Fibroblast of skin of left biceps (primary cell): ENCODE results near the gene CEBPA.

Experiments
- DNase-seq, 2 experiments: peaks; one replicate each; pipeline ENCODE4 v3.0.0-alpha.2; 2013; ENCODE audit warnings: low read depth in 2 of 2

The CEBPA gene

DNA sequence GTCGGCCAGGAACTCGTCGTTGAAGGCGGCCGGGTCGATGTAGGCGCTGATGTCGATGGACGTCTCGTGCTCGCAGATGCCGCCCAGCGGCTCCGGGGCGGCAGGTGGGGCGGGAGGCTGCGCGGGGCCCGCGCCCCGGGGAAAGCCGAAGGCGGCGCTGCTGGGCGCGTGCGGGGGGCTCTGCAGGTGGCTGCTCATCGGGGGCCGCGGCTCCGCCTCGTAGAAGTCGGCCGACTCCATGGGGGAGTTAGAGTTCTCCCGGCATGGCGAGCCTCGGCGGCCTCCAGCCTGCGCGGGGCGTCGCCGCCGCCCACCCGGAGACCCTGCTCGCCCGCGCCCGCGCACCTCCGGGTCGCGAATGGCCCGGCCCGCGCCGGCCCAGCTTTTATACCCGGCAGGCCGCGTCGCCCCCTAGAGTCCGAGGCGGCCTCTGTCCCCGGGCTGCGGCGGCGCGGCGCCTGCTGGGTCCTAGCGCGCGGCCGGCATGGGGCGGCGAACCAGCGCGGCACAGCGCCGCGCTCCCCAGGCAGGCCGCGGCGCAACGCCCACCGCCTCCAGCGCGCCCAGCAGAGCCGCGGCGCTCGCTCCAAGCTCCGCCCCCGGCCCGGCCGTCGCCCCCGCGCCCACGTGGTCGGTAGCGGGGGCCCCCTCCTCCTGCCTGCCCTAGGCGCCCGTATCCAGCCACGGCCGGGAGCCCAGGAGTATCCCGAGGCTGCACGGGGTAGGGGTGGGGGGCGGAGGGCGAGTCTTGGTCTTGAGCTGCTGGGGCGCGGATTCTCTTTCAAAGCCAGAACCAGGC is at the start of gene CEBPA:
CEBPA (minus strand) TSS at position 360 of the 799 bp plus-strand sequence; CDS start at position 240, 120 bp downstream.
- DNase-seq = peak; percentile 62 to 69

DNA sequence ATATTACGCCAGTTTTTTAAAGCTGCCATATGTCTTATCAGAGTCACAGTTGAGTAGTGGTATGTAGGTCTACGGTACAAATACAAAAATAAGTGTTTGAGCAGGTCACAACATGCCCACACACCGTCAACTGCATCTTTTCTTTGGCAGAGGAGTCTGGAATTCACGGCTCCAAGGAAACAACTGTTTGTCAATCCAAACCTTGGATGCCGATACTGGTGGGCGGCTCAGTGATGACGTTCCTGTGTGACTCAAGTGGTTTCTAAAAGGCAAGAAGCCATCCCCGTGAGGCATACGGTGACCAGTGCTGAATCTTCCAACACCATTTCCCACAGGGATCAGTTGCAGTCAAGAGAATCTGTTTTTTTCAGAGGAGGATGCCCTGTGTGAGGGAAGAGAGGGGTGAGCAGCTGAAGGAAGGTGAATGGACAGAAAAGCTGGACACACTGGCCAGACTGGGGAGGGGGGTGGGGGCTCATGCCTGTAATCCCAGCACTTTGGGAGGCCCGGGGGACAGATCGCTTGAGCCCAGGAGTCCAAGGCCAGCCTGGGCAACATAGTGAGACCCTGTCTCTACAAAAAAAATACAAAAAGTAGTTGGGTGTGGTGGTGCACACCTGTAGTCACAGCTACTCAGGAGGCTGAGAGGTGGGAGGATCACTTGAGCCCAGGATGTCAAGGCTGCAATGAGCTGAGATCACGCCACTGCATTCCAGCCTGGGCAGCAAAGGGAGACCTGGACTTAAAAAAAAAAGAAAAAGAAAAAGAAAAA is 48.4 kb upstream of the CEBPA start:
- no peak for DNase-seq

DNA sequence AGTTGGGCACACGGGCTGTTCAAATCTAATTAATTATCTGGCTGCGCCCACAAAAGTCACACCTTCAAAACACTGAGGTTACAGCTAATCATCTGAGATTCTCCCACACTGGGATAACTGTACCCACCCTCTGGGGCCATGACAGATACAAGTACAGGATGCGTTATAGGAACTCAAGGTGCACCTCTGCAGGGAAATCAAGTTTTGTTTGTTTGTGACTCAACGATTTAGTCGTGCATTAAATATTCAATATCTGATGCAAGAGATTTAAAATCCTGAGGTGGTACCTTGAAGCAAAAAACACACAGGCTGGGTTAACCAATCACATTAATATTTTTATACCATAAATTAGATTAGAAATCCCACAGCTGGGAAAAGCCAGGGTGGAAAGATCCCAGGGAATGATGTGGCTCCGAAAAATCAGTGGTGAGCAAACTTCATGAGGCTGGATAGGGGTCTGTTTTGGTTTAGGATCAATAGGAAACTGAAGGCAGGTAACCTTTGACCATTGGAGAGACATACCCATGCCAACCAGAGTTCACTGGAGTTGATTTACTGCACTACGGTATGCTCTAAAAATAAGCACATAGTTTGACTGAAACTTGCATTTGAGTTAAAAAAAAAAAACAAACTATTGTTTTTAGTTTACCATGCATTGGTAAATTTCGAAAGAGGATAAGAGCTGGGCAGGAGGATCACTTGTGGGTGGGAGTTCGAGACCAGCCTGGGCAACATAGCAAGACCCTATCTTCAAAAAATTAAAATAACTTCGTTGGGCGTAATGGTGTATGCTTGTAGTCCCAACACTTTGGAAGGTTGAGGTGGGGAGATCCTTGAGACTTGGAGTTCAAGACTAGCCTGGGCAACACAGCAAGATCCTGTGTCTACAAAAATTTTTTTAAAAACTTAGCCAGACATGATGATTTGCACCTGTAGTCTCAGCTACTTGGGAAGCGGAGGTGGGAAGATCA is 47.3 kb upstream of the CEBPA start:
- no peak for DNase-seq

DNA sequence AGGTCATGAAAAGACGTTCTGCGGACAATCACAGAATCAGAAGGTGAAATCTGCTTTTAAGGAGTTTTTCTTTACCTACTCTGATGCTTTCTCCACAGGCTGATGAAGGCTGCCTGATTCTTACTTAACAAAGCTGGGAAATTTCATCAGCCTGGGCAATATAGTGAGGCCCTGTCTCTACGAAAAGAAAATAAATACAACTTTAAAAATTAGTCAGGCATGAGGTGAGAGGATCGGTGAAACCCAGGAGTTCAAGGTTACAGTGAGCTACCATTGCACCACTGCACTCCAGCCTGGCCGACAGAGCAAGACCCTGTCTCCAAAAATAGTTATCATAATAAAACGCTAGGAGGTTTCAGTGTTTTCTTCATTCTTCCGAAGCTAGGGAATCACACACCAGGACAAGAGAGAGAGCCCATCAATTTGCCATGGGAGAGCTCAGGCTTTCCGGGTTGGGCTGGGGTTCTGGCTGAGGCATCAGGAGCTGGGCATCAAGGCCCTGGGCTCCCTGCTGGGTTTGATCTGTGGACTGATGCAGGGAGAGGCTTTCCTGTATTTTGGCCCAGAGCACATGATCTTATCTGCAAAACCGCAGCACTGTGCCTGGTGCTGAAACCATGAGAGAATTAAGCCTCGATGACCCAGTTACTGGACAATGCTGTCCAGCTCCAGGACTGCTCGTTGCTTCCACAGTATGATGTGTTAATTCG is 46.1 kb upstream of the CEBPA start:
- no peak for DNase-seq

DNA sequence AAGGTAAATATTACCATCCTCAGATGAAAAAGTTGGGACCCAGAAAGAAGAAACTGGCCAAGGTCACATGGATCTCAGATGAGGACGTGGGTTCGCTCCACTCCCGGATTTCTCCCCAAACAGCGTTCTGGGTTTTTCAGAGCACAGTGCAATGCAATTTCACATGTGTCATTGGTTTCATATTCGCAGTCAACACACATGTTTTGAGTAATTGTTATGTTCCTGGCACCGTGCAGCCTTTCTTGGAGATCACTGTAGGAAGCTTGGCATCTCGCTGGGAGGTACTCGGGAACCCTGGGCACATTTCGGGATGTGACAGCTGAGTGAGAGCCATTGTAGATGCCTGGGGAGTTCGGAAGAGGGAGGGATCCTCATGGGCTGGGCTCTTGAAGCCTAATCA is 45.0 kb upstream of the CEBPA start:
- DNase-seq = no peak

DNA sequence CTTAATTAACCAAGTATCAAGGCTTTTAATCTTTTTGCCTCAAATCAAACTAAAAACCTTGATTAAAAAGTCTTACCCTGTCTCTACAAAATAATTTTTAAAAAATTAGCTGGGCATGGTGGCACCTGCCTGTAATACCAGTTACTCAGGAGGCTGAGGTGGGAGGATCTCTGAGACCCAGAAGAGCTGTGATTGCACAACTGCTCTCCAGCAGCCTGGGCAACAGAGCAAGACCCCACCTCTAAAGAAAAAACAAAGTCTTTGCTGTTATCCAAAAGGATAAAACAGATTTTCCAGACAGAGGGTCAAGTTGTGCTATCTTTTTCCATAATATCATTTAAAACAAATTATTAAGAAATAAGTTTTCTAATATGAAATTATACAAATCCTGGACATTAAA is 44.3 kb upstream of the CEBPA start:
- no peak for DNase-seq

DNA sequence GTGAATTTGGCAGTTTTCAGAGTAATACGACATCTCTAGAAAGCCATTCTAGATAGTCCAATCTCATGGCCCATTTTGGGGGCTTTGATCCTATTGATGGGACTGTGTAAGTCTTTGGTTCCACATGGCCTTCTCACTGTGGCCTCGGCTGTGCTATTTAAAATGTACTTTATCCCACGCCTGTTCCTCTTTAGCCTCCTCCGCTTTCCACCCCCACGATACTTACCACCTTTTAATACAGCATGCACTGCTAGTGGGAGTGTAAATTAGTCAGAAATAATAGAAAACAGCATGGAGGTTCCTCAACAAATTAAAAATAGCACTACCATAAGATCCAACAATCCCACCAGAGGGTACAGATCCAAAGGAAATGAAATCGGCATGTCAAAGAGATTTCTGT is 42.8 kb upstream of the CEBPA start:
- no peak for DNase-seq

DNA sequence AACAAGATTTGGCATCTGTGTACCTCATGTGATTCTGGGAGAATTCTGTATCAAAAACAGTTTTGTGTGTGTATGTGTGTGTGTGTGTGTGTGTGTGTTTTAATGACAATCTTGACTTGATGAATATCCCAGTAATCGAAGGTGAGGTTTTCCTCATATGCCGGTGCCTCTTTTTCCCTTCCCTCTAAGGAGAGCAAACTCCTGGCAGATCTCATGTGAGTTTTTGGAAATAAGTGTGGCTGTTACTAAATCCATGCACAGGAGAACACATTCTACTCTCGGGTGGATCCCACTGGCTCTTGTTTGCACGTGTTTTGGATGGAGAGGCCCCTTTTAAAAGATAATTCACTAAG is 42.2 kb upstream of the CEBPA start:
- DNase-seq = no peak

DNA sequence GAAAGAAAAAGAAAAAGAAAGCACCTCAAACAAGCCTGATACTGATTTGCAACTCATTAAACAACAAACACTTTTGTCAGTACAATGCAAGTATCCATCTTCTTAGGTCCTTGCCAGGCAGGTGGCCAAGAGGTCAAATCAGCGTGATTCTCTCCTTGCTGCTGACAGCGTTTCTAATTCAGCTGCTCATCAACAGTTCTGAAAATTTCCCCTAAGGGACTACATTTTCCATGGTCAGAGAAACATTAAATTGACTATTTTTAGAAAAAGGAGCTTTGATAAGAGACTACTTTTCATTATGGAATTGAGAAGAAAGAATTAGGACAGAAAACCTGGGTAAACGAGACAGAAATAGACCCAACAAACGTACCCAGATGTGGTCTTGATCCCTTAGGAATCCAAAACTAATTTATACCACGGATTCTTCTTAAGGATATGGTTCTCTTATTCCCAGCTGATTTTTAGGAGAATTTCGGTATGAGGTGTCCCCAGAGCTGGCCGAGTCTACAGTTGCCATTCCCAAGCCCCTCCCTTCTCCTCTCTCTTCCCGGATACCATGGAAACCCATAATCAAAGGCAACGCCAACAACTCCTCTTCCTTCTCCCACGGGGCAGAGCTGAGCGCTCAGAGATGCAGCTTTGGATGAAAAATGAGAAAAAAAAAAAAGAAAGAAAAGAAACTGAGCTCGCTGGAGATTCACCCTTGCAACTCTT is 41.7 kb upstream of the CEBPA start:
- no peak for DNase-seq

DNA sequence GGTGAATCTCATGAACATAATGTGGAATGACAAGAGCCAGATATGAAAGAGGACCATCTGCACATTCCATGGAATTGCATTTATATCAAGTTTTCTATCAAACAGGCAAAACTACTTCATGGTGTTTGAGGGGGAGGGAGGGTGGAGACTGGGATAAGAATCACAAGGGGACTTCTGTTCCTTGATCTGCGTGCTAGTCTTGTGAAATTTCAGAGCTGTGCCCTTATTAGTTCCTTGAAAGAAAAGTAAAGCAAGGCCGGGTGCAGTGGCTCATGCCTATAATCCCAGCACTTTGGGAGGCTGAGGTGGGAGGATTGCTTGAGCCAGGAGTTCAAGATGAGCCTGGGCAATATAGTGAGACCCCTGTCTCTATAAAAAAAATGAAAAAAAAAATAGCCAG is 41.0 kb upstream of the CEBPA start:
- no peak for DNase-seq

DNA sequence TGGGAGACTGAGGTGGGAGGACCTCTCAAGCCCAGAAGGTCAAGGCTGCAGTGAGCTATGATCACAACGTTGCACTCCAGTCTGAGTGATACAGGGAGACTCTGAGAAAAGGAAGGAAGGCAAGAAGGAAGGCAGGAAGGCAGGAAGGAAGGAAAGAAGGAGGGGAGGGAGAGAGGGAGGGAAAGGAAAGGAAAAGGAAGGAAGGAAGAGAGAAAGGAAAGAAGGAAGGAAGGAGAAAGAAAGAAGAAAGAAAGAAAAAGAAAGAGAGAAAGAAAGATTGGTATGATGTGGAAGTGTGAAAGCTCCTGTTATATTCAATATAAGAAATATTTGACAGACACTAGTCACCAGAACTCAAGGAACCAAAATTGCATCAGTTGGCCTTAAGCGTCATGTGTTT is 38.7 kb upstream of the CEBPA start:
- DNase-seq = no peak

DNA sequence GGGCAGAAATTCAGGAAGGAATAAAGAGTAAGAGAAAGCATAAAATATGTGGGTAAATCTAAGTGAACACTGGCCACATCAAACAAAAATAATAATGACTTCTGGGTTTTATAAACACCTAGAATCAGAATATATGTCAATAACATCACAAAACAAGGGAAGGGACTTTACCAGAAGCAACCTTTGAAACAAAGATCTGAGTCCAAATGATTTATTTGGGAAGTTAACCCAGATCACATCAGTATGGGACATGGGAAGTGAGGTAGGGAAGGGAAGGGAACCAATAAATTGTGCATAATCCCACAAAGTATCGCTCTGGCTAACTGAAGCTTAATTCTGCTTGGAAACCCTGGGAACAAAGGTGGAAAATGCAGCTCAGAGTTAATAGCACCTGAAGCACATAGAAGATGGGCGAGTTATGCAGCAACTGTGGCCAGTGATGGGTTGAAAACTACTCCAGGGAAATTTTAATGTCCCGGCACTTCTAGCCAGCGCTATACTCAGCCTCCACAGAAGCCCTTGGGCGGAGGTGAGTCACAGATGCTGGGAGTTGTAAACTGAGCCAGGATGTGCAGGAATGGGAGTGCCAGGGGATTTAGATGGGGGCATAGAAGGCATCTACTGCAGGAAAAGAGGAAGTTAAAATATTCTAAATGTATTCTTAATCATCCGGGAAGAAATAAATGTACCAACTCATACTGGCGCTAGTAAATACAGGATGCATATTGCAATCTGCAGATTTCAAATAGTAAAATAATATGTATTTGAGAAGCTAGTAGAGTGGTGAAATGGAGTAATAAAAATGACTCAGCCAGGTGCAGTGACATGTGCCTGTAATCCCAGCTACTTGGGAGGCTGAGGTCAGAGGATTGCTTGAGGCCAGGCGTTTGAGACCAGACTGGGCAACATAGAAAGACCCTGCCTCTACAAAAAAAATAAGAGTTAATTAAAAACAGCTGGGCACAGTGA is 37.0 kb upstream of the CEBPA start:
- no peak for DNase-seq

DNA sequence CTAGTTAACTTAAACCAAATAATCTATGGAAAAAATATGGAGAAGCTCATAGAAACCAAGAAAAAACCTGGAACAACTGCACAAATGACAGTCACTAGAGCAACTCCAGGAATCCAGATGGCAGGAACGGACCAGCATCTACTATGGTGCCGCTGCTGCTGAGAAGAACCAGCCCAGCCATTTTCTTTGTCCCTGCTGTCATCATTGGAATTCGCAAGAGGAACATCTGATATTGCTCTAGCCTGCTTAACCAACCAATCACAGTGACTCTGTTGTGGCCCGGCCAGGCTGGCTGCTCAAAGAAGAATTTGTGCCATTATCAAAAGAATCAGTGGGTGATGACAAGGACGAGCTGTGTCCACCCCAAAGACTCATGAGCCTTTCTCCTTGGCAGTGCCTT is 33.1 kb upstream of the CEBPA start:
- DNase-seq = no peak

DNA sequence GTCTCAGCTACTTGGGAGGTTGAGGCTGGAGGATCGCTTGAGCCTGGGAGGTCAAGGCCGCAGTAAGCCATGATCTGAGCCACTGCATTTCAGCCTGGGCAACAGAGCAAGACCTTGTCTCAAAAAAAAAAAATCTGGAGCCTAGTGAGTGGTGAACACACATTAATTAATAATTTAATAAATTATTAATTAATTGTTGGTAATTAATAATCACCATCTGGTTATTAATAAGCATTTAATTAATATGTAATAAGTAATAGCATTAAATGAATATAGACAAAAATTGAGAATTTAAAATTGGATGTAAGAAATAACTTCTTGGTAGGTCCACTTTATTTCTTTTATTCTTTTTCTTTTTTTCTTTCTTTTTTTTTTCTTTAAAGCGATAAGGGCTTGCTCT is 31.9 kb upstream of the CEBPA start:
- DNase-seq = no peak

DNA sequence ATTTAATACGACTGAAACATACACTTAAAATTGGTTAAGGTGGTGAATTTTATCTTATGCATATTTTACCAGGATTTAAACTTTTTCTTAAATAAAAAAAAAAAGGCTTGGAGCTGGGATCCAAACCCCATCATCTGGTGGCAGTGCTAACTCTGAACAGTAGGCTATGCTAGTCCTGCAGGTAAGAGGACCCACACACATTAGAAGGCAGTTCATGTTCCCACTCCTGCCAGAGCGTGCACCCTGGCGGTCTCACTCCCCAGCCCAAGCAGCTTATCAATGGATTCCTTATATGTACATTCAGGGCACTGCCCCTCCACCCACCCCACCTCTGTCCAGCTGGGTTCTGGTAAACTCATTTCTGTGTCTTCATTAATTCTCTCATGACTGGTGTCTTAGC is 31.3 kb upstream of the CEBPA start:
- DNase-seq = no peak

DNA sequence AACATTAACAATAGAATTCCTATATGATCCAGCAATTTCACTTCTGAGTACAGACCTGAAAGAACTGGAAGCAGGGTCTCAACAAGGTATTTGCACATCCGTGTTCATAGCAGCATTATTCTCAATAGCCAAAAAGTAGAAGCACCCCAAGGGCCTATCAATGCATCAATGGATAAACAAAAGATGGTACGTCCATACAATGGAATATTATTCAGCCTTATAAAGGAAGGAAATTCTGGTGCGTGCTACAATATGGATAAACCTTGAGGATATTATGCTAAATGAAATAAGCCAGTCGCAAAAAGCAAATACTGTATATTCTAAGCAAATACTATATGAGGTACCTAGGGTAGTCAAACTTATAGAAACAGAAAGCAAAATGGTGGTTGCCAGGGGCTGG is 30.8 kb upstream of the CEBPA start:
- DNase-seq = no peak

DNA sequence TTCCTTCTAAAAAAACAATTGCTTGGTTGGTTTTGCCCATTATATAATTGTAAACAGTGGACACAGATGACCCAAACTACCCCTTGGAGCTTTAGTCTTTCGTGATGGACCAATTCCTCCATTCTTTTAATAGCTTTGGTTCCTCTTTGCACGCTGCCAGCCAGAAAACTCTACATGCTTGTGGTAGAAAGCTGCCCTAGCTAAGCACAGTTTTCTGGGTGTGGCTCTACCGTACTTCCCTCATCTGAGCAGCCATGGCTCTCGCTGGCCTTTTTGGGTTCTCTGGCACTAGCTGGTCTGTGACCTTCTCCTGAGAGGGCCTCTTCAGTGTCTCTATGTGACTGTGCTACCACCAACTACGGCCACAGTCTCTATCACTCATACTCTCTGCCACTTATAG is 29.9 kb upstream of the CEBPA start:
- DNase-seq = no peak

DNA sequence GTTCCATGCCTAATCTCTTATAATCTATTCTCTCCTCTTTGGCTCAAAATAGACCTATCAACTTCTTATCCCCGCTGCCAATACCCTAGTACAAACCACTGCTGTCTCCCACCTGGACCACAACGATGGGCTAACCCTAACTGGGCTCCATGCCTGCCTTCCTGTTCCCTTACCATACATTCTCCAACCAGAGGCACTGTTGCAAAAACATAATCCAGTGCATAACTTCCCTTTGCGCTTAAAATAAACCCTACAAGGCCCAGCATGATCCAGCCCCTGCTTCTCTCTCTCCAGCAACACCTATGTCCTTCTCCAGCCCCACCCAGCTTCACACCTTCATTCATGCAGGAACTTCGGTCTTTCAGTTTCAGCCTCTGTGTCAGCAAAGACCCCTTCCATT is 27.4 kb upstream of the CEBPA start:
- no peak for DNase-seq

DNA sequence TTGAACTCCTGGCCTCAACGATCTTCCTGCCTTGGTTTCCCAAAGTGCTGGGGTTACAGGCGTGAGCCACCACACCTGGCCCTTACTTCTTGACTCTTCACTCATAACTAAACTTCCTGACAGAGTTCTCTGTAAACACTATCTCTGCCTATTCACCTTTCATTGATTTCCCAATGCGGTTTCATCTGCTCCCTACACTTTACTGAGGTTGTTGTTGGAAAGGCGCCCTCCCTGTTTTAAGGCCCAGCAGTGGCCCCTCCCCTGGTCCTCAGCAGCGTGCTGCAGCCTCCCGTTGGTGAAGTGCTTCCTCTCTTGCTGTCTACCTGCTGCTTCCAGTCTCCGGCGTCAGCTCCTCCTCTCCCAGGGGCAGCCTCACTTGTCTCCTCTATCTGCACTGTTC is 26.7 kb upstream of the CEBPA start:
- DNase-seq = no peak

DNA sequence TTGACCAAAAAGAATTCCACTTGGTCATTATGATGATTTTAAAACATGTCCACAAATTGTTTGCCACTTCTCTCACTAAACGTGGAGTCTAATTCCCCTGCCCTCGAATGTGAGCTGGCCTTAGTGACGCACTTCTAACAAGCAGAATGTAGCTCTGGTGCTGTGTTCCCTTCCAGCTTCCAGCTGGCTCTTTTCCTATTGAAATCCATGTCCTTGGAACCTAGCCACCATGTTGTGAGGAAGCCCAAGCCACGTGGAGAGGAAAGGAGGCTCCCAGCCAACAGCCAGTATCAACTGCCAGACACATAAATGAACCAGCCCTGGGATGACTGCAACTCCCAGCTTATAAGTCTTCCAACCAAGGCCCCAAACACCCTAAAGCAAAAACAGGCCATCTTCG is 23.6 kb upstream of the CEBPA start:
- no peak for DNase-seq
